GM12873 (cell line): ENCODE results near the gene SEMA3A.

Source experiments
- CTCF ChIP-seq: IDR thresholded peaks from 2 replicates; pipeline ENCODE4 v1.5.1; 2012; ENCODE audit warnings: low read depth, mild to moderate bottlenecking, moderate library complexity, low read length, control low read depth; ENCODE audit not compliant: insufficient read depth; ENCODE audit errors: missing control alignments

The SEMA3A gene

GRCh38 chr7:84122582-84123360 is 71.8 kb downstream of the SEMA3A start:
- no peak for TF ChIP-seq CTCF

- TF ChIP-seq CTCF = no peak
These were observed 77.3 kb downstream of the SEMA3A start for GRCh38 chr7:84117304-84117703.

- TF ChIP-seq CTCF = no peak
These were observed 80.4 kb downstream of the SEMA3A start for GRCh38 chr7:84113906-84114850.

- TF ChIP-seq CTCF = no peak
These were observed 81.3 kb downstream of the SEMA3A start for GRCh38 chr7:84113286-84113685.

GRCh38 chr7:84112771-84113170 is 81.8 kb downstream of the SEMA3A start:
- no peak for TF ChIP-seq CTCF

- TF ChIP-seq CTCF = no peak
These were observed 82.7 kb downstream of the SEMA3A start for GRCh38 chr7:84111842-84112241.

- TF ChIP-seq CTCF = no peak
These were observed 84.2 kb downstream of the SEMA3A start for GRCh38 chr7:84110400-84110799.
